Panc1 (cell line): ENCODE data around the gene LRRC56. TPM values are rescaled to one million over a fixed set of nuclear protein-coding genes. Genes with fewer than 3 reads are reported as not detected.
A peak's percentile ranks its signal among the peaks of the same experiment; 100 is the strongest.

Experiments used
- ATAC-seq: fragments of 200-7000 bp; cut with Tn5 transposase; 2 replicates; pipeline ENCODE4 v1.9.1; 2020; ENCODE audit warnings: mild to moderate bottlenecking, moderate library complexity
- BruUV-seq: library from RNA; stranded (reverse); fragments of 400-500 nt; replicated peaks from 2 replicates; lab custom pipeline; 2021; lab: Mats Ljungman, UMichigan
- CTCF ChIA-PET: fragments of 300-600 bp; sonication (Branson Sonifier 250); formaldehyde crosslinking; loops from one replicate; lab custom pipeline; 2022; ENCODE audit warnings: antibody characterized with exemption; lab: Charles Lee
- POLR2A ChIA-PET: fragments of 300-600 bp; sonication (Branson Sonifier 250); formaldehyde crosslinking; loops from one replicate; lab custom pipeline; 2022; ENCODE audit warnings: antibody characterized with exemption; lab: Charles Lee
- DNase-seq: peaks from one replicate; pipeline ENCODE4 v3.0.0-alpha.2; 2010; ENCODE audit warnings: low read depth, low spot score
- H3K27ac ChIP-seq: 2 replicates; pipeline ENCODE4 v1.5.1; 2011; ENCODE audit warnings: mild to moderate bottlenecking, low read length, inconsistent platforms
- H3K27me3 ChIP-seq: fragments of 200-500 bp; sonication (Bioruptor generic); 2 replicates; pipeline ENCODE4 v1.6.0; 2014; ENCODE audit warnings: low read length, inconsistent platforms; ENCODE audit not compliant: control insufficient read depth, insufficient read depth
- H3K36me3 ChIP-seq: fragments of 200-500 bp; sonication (Bioruptor generic); 2 replicates; pipeline ENCODE4 v1.5.1; 2014; ENCODE audit warnings: inconsistent platforms, mild to moderate bottlenecking, low read length, moderate library complexity; ENCODE audit not compliant: control insufficient read depth, insufficient read depth
- H3K4me1 ChIP-seq: 2 replicates; pipeline ENCODE4 v1.5.1; 2011; ENCODE audit warnings: inconsistent platforms, mild to moderate bottlenecking, low read length, moderate library complexity; ENCODE audit not compliant: control insufficient read depth, insufficient read depth
- H3K4me3 ChIP-seq, 2 experiments: 2 replicates each; pipeline ENCODE4 v1.5.1; 2011 to 2012; ENCODE audit warnings: low read depth in 2 of 2, low read length in 2 of 2, mild to moderate bottlenecking in 2 of 2, inconsistent platforms in 1 of 2, moderate library complexity in 1 of 2
- H3K9me3 ChIP-seq: fragments of 200-500 bp; sonication (Bioruptor generic); 2 replicates; pipeline ENCODE4 v1.5.1; 2014; ENCODE audit warnings: low read depth, mild to moderate bottlenecking, inconsistent platforms, low read length, moderate library complexity; ENCODE audit not compliant: control insufficient read depth, insufficient read depth
- POLR2AphosphoS5 ChIP-seq: IDR thresholded peaks from 2 replicates; pipeline ENCODE4 v1.6.1; 2012; ENCODE audit warnings: mild to moderate bottlenecking, low read depth, low read length, moderate library complexity
- SIN3A ChIP-seq: IDR thresholded peaks from 2 replicates; pipeline ENCODE4 v1.6.1; 2012; ENCODE audit warnings: low read depth, mild to moderate bottlenecking, low read length, moderate library complexity, borderline replicate concordance; ENCODE audit not compliant: insufficient read depth
- TCF7L2 ChIP-seq: IDR thresholded peaks from 2 replicates; pipeline ENCODE4 v1.6.1; 2011; ENCODE audit warnings: mild to moderate bottlenecking, low read depth, low read length, inconsistent platforms
- in situ Hi-C: cut with HindIII; loops from 2 replicates; pipeline ENCODE4 v1.10.0; 2016; ENCODE audit warnings: low sequenced_read_pairs, low pct_unique_long_range_greater_than_20kb
- intact Hi-C: fragments of 100-400 bp; cut with micrococcal nuclease; formaldehyde crosslinking; loops from one replicate; pipeline ENCODE4 v1.10.0; 2022; ENCODE audit not compliant: unreplicated experiment
- total RNA-seq: library from RNA; stranded (reverse); gene quantifications from one replicate; pipeline ENCODE4 v1.2.1, GENCODE V29; 2021; ENCODE audit not compliant: unreplicated experiment
- TF ChIP-seq, protein P1 (sequence below), 2 experiments: IDR thresholded peaks; 2 replicates each; pipeline ENCODE4 v1.6.1; 2011 to 2012; ENCODE audit warnings: low read depth in 2 of 2, control low read depth in 1 of 2, low read length in 1 of 2, mild to moderate bottlenecking in 1 of 2, moderate library complexity in 1 of 2; ENCODE audit not compliant: insufficient read depth in 1 of 2
- TF ChIP-seq, protein P2 (sequence below): fragments of 450-650 bp; IDR thresholded peaks from 2 replicates; pipeline ENCODE4 v1.5.1; 2017; ENCODE audit warnings: mild to moderate bottlenecking

The LRRC56 gene
- total RNA-seq, 1 experiment from 2014 or later = 9.8 TPM

DNA sequence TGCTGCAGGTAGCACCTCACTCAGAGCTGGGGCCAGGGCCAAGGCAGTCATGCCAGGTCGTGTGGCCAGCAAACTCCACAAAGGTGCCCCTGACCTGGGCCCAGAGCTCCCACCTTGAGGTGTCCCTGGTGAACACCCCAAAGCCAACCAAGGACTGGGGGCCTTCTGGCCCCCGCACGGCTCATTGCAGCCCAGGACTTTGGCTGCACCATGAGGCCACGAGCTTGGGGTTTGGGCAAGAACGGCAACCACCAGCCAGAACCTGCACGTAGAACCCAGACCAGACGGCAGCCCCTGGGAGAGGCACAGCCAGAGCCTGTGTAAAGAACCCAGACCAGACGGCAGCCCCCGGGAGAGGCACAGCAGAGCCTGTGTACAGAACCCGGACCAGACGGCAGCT, 7.8 kb downstream of the LRRC56 start:
- H3K4me1 ChIP-seq = peaks cover under 1% of the 10 kb centered on the region; the same call in 1 of the 2 replicates
- ATAC-seq (no peak), DNase-seq (no peak)
- POLR2A ChIA-PET = interaction anchor here (1.0 kb wide), 1 partner anchor 8 kb away, joined by 3 read pairs; no protein-coding TSS in a partner anchor
- in situ Hi-C loops = no loop called here
- no peaks in the 10 kb centered on the region for H3K9me3 ChIP-seq
- CTCF ChIA-PET = no interaction called here
- H3K27me3 ChIP-seq = no peaks in the 10 kb centered on the region
- no TSS peak for BruUV-seq
- H3K27ac ChIP-seq = no peak overlapping the region
- H3K4me3 ChIP-seq = no peak overlapping the region
- H3K36me3 ChIP-seq = no peaks in the 10 kb centered on the region
- TF ChIP-seq, protein P1, sequence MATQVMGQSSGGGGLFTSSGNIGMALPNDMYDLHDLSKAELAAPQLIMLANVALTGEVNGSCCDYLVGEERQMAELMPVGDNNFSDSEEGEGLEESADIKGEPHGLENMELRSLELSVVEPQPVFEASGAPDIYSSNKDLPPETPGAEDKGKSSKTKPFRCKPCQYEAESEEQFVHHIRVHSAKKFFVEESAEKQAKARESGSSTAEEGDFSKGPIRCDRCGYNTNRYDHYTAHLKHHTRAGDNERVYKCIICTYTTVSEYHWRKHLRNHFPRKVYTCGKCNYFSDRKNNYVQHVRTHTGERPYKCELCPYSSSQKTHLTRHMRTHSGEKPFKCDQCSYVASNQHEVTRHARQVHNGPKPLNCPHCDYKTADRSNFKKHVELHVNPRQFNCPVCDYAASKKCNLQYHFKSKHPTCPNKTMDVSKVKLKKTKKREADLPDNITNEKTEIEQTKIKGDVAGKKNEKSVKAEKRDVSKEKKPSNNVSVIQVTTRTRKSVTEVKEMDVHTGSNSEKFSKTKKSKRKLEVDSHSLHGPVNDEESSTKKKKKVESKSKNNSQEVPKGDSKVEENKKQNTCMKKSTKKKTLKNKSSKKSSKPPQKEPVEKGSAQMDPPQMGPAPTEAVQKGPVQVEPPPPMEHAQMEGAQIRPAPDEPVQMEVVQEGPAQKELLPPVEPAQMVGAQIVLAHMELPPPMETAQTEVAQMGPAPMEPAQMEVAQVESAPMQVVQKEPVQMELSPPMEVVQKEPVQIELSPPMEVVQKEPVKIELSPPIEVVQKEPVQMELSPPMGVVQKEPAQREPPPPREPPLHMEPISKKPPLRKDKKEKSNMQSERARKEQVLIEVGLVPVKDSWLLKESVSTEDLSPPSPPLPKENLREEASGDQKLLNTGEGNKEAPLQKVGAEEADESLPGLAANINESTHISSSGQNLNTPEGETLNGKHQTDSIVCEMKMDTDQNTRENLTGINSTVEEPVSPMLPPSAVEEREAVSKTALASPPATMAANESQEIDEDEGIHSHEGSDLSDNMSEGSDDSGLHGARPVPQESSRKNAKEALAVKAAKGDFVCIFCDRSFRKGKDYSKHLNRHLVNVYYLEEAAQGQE (IDR thresholded peaks at IDR 0.05; ENCODE audit: insufficient read depth in 1 of 2, low read depth in 2 of 2, low read length in 1 of 2) = no peak
- no peak for TF ChIP-seq POLR2AphosphoS5
- intact Hi-C loops = no loop called here

DNA sequence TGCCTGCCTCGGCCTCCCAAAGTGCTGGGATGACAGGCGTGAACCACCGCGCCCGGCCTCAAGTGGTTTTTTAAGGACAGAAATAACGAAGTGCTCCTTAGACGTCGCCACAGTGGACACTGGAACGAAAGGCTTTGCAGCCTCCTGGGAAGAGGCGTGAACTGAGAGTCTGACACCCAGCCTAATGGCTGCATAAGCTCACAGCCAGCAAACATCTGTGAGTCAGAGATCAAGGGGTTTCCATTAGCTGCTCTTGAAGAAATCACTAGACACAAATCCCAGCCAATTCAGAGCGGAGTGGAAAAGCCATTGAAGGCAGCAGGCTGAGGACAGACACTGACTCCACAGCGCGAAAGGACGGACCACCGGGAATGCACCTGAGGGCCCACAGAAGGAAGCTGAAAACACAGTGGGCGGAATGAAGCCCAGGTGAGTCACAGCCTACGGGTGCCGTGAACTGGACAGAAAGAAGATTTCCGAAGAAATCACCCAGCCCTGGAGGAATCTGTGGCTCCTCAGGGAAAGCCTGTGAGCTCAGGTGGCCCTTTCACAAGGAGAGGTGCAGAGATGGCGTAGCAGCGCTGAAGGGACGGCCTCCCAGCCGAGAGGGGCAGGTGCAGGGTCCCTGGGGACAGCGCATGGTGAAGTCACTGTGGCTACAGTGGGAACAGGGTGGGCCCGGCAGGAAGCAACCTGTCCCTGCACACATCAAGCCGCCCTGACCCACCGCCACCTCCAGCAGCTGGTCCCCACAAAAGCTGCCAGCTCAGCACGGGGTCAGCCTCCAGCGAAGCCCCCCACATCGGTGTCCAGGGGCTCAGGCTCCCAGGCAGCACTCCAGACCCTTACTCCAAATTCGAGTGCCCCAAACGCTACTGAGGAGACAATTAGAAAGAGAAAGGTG, 11.6 kb downstream of the LRRC56 start:
- CTCF ChIA-PET = interaction anchor here (0.6 kb wide), 1 partner anchor 19 kb away, joined by 10 read pairs; no protein-coding TSS in a partner anchor
- BruUV-seq = no TSS peak

More for the DNA sequence above, 11.6 kb downstream of the LRRC56 start:
- peaks cover 10% of the 10 kb centered on the region for H3K4me1 ChIP-seq
- DNase-seq (no peak), ATAC-seq (peak; percentile 9; the same call in 1 of the 2 replicates)
- POLR2A ChIA-PET = no interaction called here
- no peak overlapping the region for H3K4me3 ChIP-seq
- no peaks in the 10 kb centered on the region for H3K36me3 ChIP-seq
- H3K27me3 ChIP-seq = no peaks in the 10 kb centered on the region
- intact Hi-C loops = no loop called here
- TF ChIP-seq TCF7L2 = no peak
- TF ChIP-seq, protein P2, sequence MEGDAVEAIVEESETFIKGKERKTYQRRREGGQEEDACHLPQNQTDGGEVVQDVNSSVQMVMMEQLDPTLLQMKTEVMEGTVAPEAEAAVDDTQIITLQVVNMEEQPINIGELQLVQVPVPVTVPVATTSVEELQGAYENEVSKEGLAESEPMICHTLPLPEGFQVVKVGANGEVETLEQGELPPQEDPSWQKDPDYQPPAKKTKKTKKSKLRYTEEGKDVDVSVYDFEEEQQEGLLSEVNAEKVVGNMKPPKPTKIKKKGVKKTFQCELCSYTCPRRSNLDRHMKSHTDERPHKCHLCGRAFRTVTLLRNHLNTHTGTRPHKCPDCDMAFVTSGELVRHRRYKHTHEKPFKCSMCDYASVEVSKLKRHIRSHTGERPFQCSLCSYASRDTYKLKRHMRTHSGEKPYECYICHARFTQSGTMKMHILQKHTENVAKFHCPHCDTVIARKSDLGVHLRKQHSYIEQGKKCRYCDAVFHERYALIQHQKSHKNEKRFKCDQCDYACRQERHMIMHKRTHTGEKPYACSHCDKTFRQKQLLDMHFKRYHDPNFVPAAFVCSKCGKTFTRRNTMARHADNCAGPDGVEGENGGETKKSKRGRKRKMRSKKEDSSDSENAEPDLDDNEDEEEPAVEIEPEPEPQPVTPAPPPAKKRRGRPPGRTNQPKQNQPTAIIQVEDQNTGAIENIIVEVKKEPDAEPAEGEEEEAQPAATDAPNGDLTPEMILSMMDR = no peak
- TF ChIP-seq, protein P1 (IDR thresholded peaks at IDR 0.05; ENCODE audit: insufficient read depth in 1 of 2, low read depth in 2 of 2, low read length in 1 of 2) = no peak
- no peak for TF ChIP-seq POLR2AphosphoS5
- TF ChIP-seq SIN3A = no peak
- no peak overlapping the region for H3K27ac ChIP-seq
- in situ Hi-C loops = no loop called here
- H3K9me3 ChIP-seq = no peaks in the 10 kb centered on the region
